Lower leg skin (tissue), 4 donors: ENCODE results near the gene ANKIB1. TPM values are rescaled to one million over a fixed set of nuclear protein-coding genes. Genes with fewer than 3 reads are reported as not detected.

Source experiments
- DNase-seq, 2 donors: peaks; one replicate each; pipeline ENCODE4 v3.0.0-alpha.2; 2019; ENCODE audit warnings: low spot score in 2 of 2
- H3K4me3 ChIP-seq: fragments of 200-600 bp; sonication (generic); 2 replicates; pipeline ENCODE4 v1.5.1; 2017; ENCODE audit warnings: mild to moderate bottlenecking, low read depth; ENCODE audit not compliant: poor library complexity, severe bottlenecking
- POLR2A ChIP-seq, 2 donors: fragments of 450-650 bp; IDR thresholded peaks; one replicate each; pipeline ENCODE4 v1.6.1; 2016 to 2017; ENCODE audit warnings: antibody characterized with exemption in 2 of 2, mild to moderate bottlenecking in 1 of 2, moderate library complexity in 1 of 2
- WGBS, 2 donors: methylation state at CpG; one replicate each; pipeline ENCODE4 v1.1.5; 2018; 5-methylcytosine and 5-hydroxymethylcytosine counted together
- intact Hi-C: fragments of 100-400 bp; cut with DNase I; formaldehyde crosslinking; loops from one replicate; pipeline ENCODE4 v1.15.0; 2023; ENCODE audit warnings: low total_unique reads
- total RNA-seq, 4 donors: library from RNA; depleted of rRNA; stranded (reverse); fragments of >200 nt; gene quantifications; one replicate each; pipeline ENCODE4 v1.1.0, GENCODE V29; 2016
- TF ChIP-seq, protein P1 (sequence below), 3 donors: fragments of 450-650 bp; IDR thresholded peaks; one replicate each; pipeline ENCODE4 v1.5.1; 2016; ENCODE audit warnings: antibody characterized with exemption in 3 of 3, mild to moderate bottlenecking in 3 of 3, moderate library complexity in 2 of 3

ANKIB1 gene
- total RNA-seq, 4 donors from 2014 or later: 26.9 to 57.7 (median 34.5) TPM

- H3K4me3 ChIP-seq: no peak overlapping the region
- TF ChIP-seq POLR2A (IDR thresholded peaks at IDR 0.05): no peak
- TF ChIP-seq, protein P1, sequence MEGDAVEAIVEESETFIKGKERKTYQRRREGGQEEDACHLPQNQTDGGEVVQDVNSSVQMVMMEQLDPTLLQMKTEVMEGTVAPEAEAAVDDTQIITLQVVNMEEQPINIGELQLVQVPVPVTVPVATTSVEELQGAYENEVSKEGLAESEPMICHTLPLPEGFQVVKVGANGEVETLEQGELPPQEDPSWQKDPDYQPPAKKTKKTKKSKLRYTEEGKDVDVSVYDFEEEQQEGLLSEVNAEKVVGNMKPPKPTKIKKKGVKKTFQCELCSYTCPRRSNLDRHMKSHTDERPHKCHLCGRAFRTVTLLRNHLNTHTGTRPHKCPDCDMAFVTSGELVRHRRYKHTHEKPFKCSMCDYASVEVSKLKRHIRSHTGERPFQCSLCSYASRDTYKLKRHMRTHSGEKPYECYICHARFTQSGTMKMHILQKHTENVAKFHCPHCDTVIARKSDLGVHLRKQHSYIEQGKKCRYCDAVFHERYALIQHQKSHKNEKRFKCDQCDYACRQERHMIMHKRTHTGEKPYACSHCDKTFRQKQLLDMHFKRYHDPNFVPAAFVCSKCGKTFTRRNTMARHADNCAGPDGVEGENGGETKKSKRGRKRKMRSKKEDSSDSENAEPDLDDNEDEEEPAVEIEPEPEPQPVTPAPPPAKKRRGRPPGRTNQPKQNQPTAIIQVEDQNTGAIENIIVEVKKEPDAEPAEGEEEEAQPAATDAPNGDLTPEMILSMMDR (IDR thresholded peaks at IDR 0.05): no peak
- intact Hi-C loops: no loop called here
- WGBS, 2 donors: 92 to 98% methylated on average over 5 of the region's 5 CpGs
- DNase-seq: no peak
These were observed 145.3 kb downstream of the ANKIB1 start for GRCh38 chr7:92391071-92391470.

GRCh38 chr7:92397542-92397941 lies 151.8 kb downstream of the ANKIB1 start:
- no peak overlapping the region for H3K4me3 ChIP-seq
- intact Hi-C loops: no loop called here
- TF ChIP-seq POLR2A (IDR thresholded peaks at IDR 0.05): no peak
- TF ChIP-seq, protein P1 (IDR thresholded peaks at IDR 0.05): no peak
- no peak for DNase-seq
- 94 to 95% methylated on average over 6 of the region's 6 CpGs for WGBS, 2 donors

GRCh38 chr7:92400013-92400412 lies 154.2 kb downstream of the ANKIB1 start:
- WGBS, 2 donors: 82 to 90% methylated on average over 2 of the region's 2 CpGs
- H3K4me3 ChIP-seq: no peak overlapping the region
- no peak for DNase-seq
- intact Hi-C loops: no loop called here
- TF ChIP-seq, protein P1 (IDR thresholded peaks at IDR 0.05): no peak
- TF ChIP-seq POLR2A (IDR thresholded peaks at IDR 0.05): no peak

GRCh38 chr7:92402920-92403759 lies 157.4 kb downstream of the ANKIB1 start:
- DNase-seq: no peak
- no peak overlapping the region for H3K4me3 ChIP-seq
- TF ChIP-seq, protein P1 (IDR thresholded peaks at IDR 0.05): no peak
- no peak for TF ChIP-seq POLR2A (IDR thresholded peaks at IDR 0.05)
- intact Hi-C loops: no loop called here
- WGBS, 2 donors: 48 to 57% methylated on average over 4 of the region's 4 CpGs

- H3K4me3 ChIP-seq: no peak overlapping the region
- no peak for DNase-seq
- 80 to 89% methylated on average over 6 of the region's 6 CpGs for WGBS, 2 donors
- TF ChIP-seq POLR2A (IDR thresholded peaks at IDR 0.05): no peak
- TF ChIP-seq, protein P1 (IDR thresholded peaks at IDR 0.05): no peak
- intact Hi-C loops: no loop called here
These were observed 157.9 kb downstream of the ANKIB1 start for GRCh38 chr7:92403760-92404074.
